ENCODE measurements around the gene ATP8B3. TPM values are rescaled to one million over a fixed set of nuclear protein-coding genes. Genes with fewer than 3 reads are reported as not detected.
A peak's percentile ranks its signal among the peaks of the same experiment; 100 is the strongest.

The ATP8B3 gene
- total and polyA plus RNA-seq, 2 of the 13 experiments (the other 11 are each of a cell fraction or from before 2014, with no cell fraction given) = 2.6 to 5.9 TPM

GRCh38 chr19:1812426-1813191 lies 533 bp upstream of the ATP8B3 start (continued):
- TF ChIP-seq SP5 (CRISPR knock-in tag; IDR thresholded peaks at IDR 0.05; ENCODE audit: borderline replicate concordance, low read depth) = peak; percentile 79
- TF ChIP-seq SRSF4 (IDR thresholded peaks at IDR 0.05; ENCODE audit: low read depth, low read length, poor library complexity, severe bottlenecking) = no peak
- peak in 1 of 2 experiments; percentile 79; a peak in 3 of 4 replicates for TF ChIP-seq POLR2A (IDR thresholded peaks at IDR 0.05; ENCODE audit: insufficient read depth in 1 of 2, low read depth in 2 of 2, low read length in 2 of 2)
- TF ChIP-seq SMARCE1 (IDR thresholded peaks at IDR 0.05; ENCODE audit: borderline replicate concordance) = no peak
- TF ChIP-seq NR2F6 (IDR thresholded peaks at IDR 0.05) = no peak
- peak; percentile 35 for TF ChIP-seq NR2F6 (CRISPR knock-in tag; IDR thresholded peaks at IDR 0.05)
- TF ChIP-seq ARID2 (CRISPR knock-in tag; IDR thresholded peaks at IDR 0.05; ENCODE audit: borderline replicate concordance) = no peak
- no peak for TF ChIP-seq RELA (CRISPR knock-in tag; IDR thresholded peaks at IDR 0.05)
- no peak for TF ChIP-seq NR1H2 (CRISPR knock-in tag; IDR thresholded peaks at IDR 0.05; ENCODE audit: borderline replicate concordance, low read depth)
- no peak for TF ChIP-seq PREB (CRISPR knock-in tag; IDR thresholded peaks at IDR 0.05)
- TF ChIP-seq ZMYM3 (CRISPR knock-in tag; IDR thresholded peaks at IDR 0.05) = peak; percentile 62; the same call in 1 of the 2 replicates
- peak; percentile 59; the same call in 1 of the 2 replicates for TF ChIP-seq ZNF335 (CRISPR knock-in tag; IDR thresholded peaks at IDR 0.05)
- no peak for TF ChIP-seq FOXO4 (CRISPR knock-in tag; conservative IDR thresholded peaks at IDR 0.05)
- peak; percentile 69 for TF ChIP-seq ZBTB38 (CRISPR knock-in tag; IDR thresholded peaks at IDR 0.05)
- peak; percentile 74; the same call in 1 of the 2 replicates for TF ChIP-seq SNAI1 (CRISPR knock-in tag; IDR thresholded peaks at IDR 0.05; ENCODE audit: borderline replicate concordance)
- no peak for TF ChIP-seq MLLT10 (CRISPR knock-in tag; IDR thresholded peaks at IDR 0.05)
- peak; percentile 70 for TF ChIP-seq RBFOX2 (IDR thresholded peaks at IDR 0.05; ENCODE audit: low read depth, low read length)
- TF ChIP-seq IKZF1 (IDR thresholded peaks at IDR 0.05) = no peak
- peak; percentile 58 for TF ChIP-seq ZGPAT (CRISPR knock-in tag; IDR thresholded peaks at IDR 0.05)
- no peak for TF ChIP-seq ONECUT2 (CRISPR knock-in tag; IDR thresholded peaks at IDR 0.05)
- 0 out of 2 replicates have a peak, but pooled peaks have one; percentile 32 for TF ChIP-seq ZFP41 (CRISPR knock-in tag; IDR thresholded peaks at IDR 0.05; ENCODE audit: borderline replicate concordance)
- TF ChIP-seq HIVEP1 (CRISPR knock-in tag; IDR thresholded peaks at IDR 0.05) = 0 out of 2 replicates have a peak, but pooled peaks have one; percentile 13
- TF ChIP-seq HNF1B (CRISPR knock-in tag; IDR thresholded peaks at IDR 0.05) = 0 out of 2 replicates have a peak, but pooled peaks have one; percentile 28
- TF ChIP-seq ZNF616 (CRISPR knock-in tag; IDR thresholded peaks at IDR 0.05; ENCODE audit: low read depth) = peak; percentile 85; the same call in 1 of the 2 replicates
- TF ChIP-seq PCBP1 (IDR thresholded peaks at IDR 0.05; ENCODE audit: borderline replicate concordance, low read depth, low read length) = no peak
